H9 (cell line): ENCODE measurements around the gene ADGRB3. TPM values are rescaled to one million over a fixed set of nuclear protein-coding genes. Genes with fewer than 3 reads are reported as not detected.

ENCODE experiments used
- DNase-seq: peaks from one replicate; pipeline ENCODE4 v3.0.0-alpha.2; 2017
- H2AFZ ChIP-seq: one replicate; pipeline ENCODE4 v1.6.1; 2013; ENCODE audit warnings: mild to moderate bottlenecking, low read length, control low read depth, moderate library complexity
- H2AK5ac ChIP-seq: 2 replicates; pipeline ENCODE4 v1.6.1; 2013; ENCODE audit warnings: low read length, control low read depth, mixed read lengths; ENCODE audit not compliant: insufficient read length
- H2BK120ac ChIP-seq: one replicate; pipeline ENCODE4 v1.6.1; 2013; ENCODE audit warnings: low read depth, mild to moderate bottlenecking, low read length, control low read depth, inconsistent platforms; ENCODE audit not compliant: poor library complexity, severe bottlenecking
- H2BK12ac ChIP-seq: 2 replicates; pipeline ENCODE4 v1.6.1; 2013; ENCODE audit warnings: low read length, control low read depth, mixed read lengths, low read depth; ENCODE audit not compliant: insufficient read length
- H2BK15ac ChIP-seq: 2 replicates; pipeline ENCODE4 v1.6.1; 2013; ENCODE audit warnings: low read depth, low read length, control low read depth
- H2BK20ac ChIP-seq: one replicate; pipeline ENCODE4 v1.6.1; 2013; ENCODE audit warnings: low read depth, mild to moderate bottlenecking, low read length, control low read depth, inconsistent platforms; ENCODE audit not compliant: poor library complexity, severe bottlenecking
- H2BK5ac ChIP-seq: 2 replicates; pipeline ENCODE4 v1.6.1; 2013; ENCODE audit warnings: low read length, control low read depth, mixed read lengths; ENCODE audit not compliant: insufficient read length
- H3K14ac ChIP-seq: 2 replicates; pipeline ENCODE4 v1.6.1; 2013; ENCODE audit warnings: low read length, control low read depth; ENCODE audit not compliant: insufficient read depth
- H3K18ac ChIP-seq: 2 replicates; pipeline ENCODE4 v1.6.1; 2013; ENCODE audit warnings: low read depth, mild to moderate bottlenecking, mixed read lengths, low read length, control low read depth; ENCODE audit not compliant: insufficient read length
- H3K23ac ChIP-seq: 2 replicates; pipeline ENCODE4 v1.6.1; 2013; ENCODE audit warnings: low read length, control low read depth, mixed read lengths, low read depth; ENCODE audit not compliant: insufficient read length
- H3K23me2 ChIP-seq: 2 replicates; pipeline ENCODE4 v1.6.1; 2013; ENCODE audit warnings: low read depth, mild to moderate bottlenecking, mixed read lengths, low read length, control low read depth; ENCODE audit not compliant: insufficient read length, poor library complexity, severe bottlenecking
- H3K27ac ChIP-seq: 2 replicates; pipeline ENCODE4 v1.5.1; 2013; ENCODE audit warnings: low read length, control low read depth, mixed read lengths, low read depth; ENCODE audit not compliant: insufficient read length
- H3K27me3 ChIP-seq: 2 replicates; pipeline ENCODE4 v1.6.1; 2013; ENCODE audit warnings: low read length, control low read depth, inconsistent platforms; ENCODE audit not compliant: insufficient read depth
- H3K4ac ChIP-seq: 2 replicates; pipeline ENCODE4 v1.6.1; 2013; ENCODE audit warnings: low read depth, mild to moderate bottlenecking, control low read depth, inconsistent platforms, low read length, moderate library complexity
- H3K4me1 ChIP-seq: 2 replicates; pipeline ENCODE4 v1.6.1; 2013; ENCODE audit warnings: low read length, control low read depth, inconsistent platforms; ENCODE audit not compliant: insufficient read depth
- H3K4me2 ChIP-seq: 2 replicates; pipeline ENCODE4 v1.6.1; 2013; ENCODE audit warnings: low read length, control low read depth, mixed read lengths; ENCODE audit not compliant: insufficient read length, insufficient read depth
- H3K56ac ChIP-seq: 2 replicates; pipeline ENCODE4 v1.6.1; 2013; ENCODE audit warnings: low read depth, mild to moderate bottlenecking, mixed read lengths, low read length, control low read depth; ENCODE audit not compliant: insufficient read length
- H3K79me1 ChIP-seq: 2 replicates; pipeline ENCODE4 v1.6.1; 2013; ENCODE audit warnings: low read depth, mild to moderate bottlenecking, moderate library complexity, low read length, control low read depth, inconsistent platforms; ENCODE audit not compliant: insufficient read depth, poor library complexity, severe bottlenecking
- H3K79me2 ChIP-seq: 2 replicates; pipeline ENCODE4 v1.6.1; 2013; ENCODE audit warnings: low read length, control low read depth, inconsistent platforms; ENCODE audit not compliant: insufficient read depth
- H3K9ac ChIP-seq: 2 replicates; pipeline ENCODE4 v1.6.1; 2013; ENCODE audit warnings: low read length, control low read depth, mixed read lengths; ENCODE audit not compliant: insufficient read length; ENCODE audit errors: extremely low read depth
- H3K9me3 ChIP-seq: one replicate; pipeline ENCODE4 v1.6.1; 2013; ENCODE audit warnings: low read depth, low read length, inconsistent platforms; ENCODE audit not compliant: control insufficient read depth
- H3T11ph ChIP-seq: one replicate; pipeline ENCODE4 v1.6.1; 2013; ENCODE audit warnings: mild to moderate bottlenecking, low read length, control low read depth, inconsistent platforms
- H4K20me1 ChIP-seq: one replicate; pipeline ENCODE4 v1.6.1; 2013; ENCODE audit not compliant: control insufficient read depth, insufficient read length, insufficient read depth
- H4K5ac ChIP-seq: 2 replicates; pipeline ENCODE4 v1.6.1; 2013; ENCODE audit warnings: low read depth, mild to moderate bottlenecking, mixed read lengths, low read length, control low read depth; ENCODE audit not compliant: insufficient read length
- H4K8ac ChIP-seq: replicated peaks from 2 replicates; pipeline ENCODE4 v1.6.1; 2013; ENCODE audit warnings: low read length, control low read depth, mixed read lengths, low read depth; ENCODE audit not compliant: insufficient read length
- H4K91ac ChIP-seq: 2 replicates; pipeline ENCODE4 v1.6.1; 2013; ENCODE audit warnings: low read depth, mild to moderate bottlenecking, moderate library complexity, mixed read lengths, low read length, control low read depth; ENCODE audit not compliant: insufficient read length
- H3K27ac Mint-ChIP-seq, 3 experiments: 2 replicates in 2 of 3; 3 replicates in 1 of 3; pipeline ENCODE4 v1.8.0; 2020 to 2021; ENCODE audit warnings: mixed read lengths in 3 of 3, mild to moderate bottlenecking in 1 of 3, moderate library complexity in 1 of 3
- H3K27me3 Mint-ChIP-seq: 2 replicates; pipeline ENCODE4 v1.8.0; 2021; ENCODE audit warnings: low read depth, mild to moderate bottlenecking, moderate library complexity, mixed read lengths
- H3K36me3 Mint-ChIP-seq, 3 experiments: 2 replicates in 2 of 3; 3 replicates in 1 of 3; pipeline ENCODE4 v1.8.0; 2020 to 2021; ENCODE audit warnings: low read depth in 3 of 3, mixed read lengths in 3 of 3; ENCODE audit not compliant: insufficient read depth in 1 of 3
- H3K4me1 Mint-ChIP-seq, 2 experiments: 2 replicates each; pipeline ENCODE4 v1.8.0; 2020; ENCODE audit warnings: mixed read lengths in 2 of 2
- H3K4me3 Mint-ChIP-seq, 2 experiments: 2 replicates in 1 of 2; 3 replicates in 1 of 2; pipeline ENCODE4 v1.8.0; 2020 to 2021; ENCODE audit warnings: mild to moderate bottlenecking in 2 of 2, mixed read lengths in 2 of 2, moderate library complexity in 1 of 2
- H3K9me3 Mint-ChIP-seq, 2 experiments: 2 replicates in 1 of 2; 3 replicates in 1 of 2; pipeline ENCODE4 v1.8.0; 2020; ENCODE audit warnings: mild to moderate bottlenecking in 2 of 2, mixed read lengths in 2 of 2, moderate library complexity in 1 of 2
- CTCF ChIP-seq: fragments of 200-600 bp; sonication (generic); conservative IDR thresholded peaks from 3 replicates; pipeline ENCODE4 v1.8.0; 2021; ENCODE audit warnings: antibody characterized with exemption, mild to moderate bottlenecking
- WGBS: extraction: QIAGEN DNeasy Blood & Tissue Kit; methylation state at CpG from one replicate; pipeline ENCODE4 v1.1.7; 2013; ENCODE audit warnings: missing lambda C conversion rate, low lambda C conversion rate, mixed read lengths; ENCODE audit not compliant: insufficient read length; ENCODE audit errors: extremely low coverage; 5-methylcytosine and 5-hydroxymethylcytosine counted together
- total RNA-seq: library from RNA; stranded (reverse); gene quantifications from 2 replicates; pipeline ENCODE4 v1.2.1, GENCODE V29; 2021

Gene ADGRB3
- total RNA-seq, 1 experiment from 2014 or later = 0.37 TPM

- H3K79me2 ChIP-seq = no peaks in the 10 kb centered on the region
- H3K27ac ChIP-seq = no peak overlapping the region
- no peaks in the 10 kb centered on the region for H3K4me1 ChIP-seq
- Mint-ChIP-seq H3K9me3 (peaks cover 3 to 4% of the 10 kb centered on the region in 2 experiments; a peak in 4 of 5 replicates), H3K4me3 (no peak overlapping the region), H3K36me3 (peaks cover 0 to 5% (median 4%) of the 10 kb centered on the region in 3 experiments; a peak in 4 of 7 replicates), H3K27ac (no peak overlapping the region), H3K4me1 (no peaks in the 10 kb centered on the region), H3K27me3 (no peaks in the 10 kb centered on the region)
- H3K56ac ChIP-seq = no peak overlapping the region
- H2BK12ac ChIP-seq = no peak overlapping the region
- H3K23ac ChIP-seq = no peak overlapping the region
- H4K5ac ChIP-seq = no peak overlapping the region
- H2BK120ac ChIP-seq = no peak overlapping the region
- no peak for DNase-seq
- no peak overlapping the region for H3K4ac ChIP-seq
- no peak overlapping the region for H3K14ac ChIP-seq
- H3T11ph ChIP-seq = no peak overlapping the region
- H2AFZ ChIP-seq = no peak overlapping the region
- no peak overlapping the region for H2AK5ac ChIP-seq
- no peak overlapping the region for H2BK20ac ChIP-seq
- H3K23me2 ChIP-seq = no peaks in the 10 kb centered on the region
- H3K27me3 ChIP-seq = no peaks in the 10 kb centered on the region
- no peak overlapping the region for H4K8ac ChIP-seq
- no peak overlapping the region for H3K4me2 ChIP-seq
- no peak overlapping the region for H2BK5ac ChIP-seq
- no peaks in the 10 kb centered on the region for H3K9me3 ChIP-seq
- H3K18ac ChIP-seq = no peak overlapping the region
- no peaks in the 10 kb centered on the region for H4K20me1 ChIP-seq
- TF ChIP-seq CTCF = no peak
- H3K9ac ChIP-seq = no peak overlapping the region
- no CpG with 5 or more reads among the region's 1 CpG for WGBS
- no peak overlapping the region for H2BK15ac ChIP-seq
- no peaks in the 10 kb centered on the region for H3K79me1 ChIP-seq
- H4K91ac ChIP-seq = no peak overlapping the region
Measured at GRCh38 chr6:68874747-68875146, 239.7 kb downstream of the ADGRB3 start.
